Measurements from ENCODE around the gene NEK8.

Gene NEK8

GRCh38 chr17:28712032-28712704 is 16.4 kb upstream of the NEK8 start:
- no peak for ATAC-seq
- TF ChIP-seq POU6F1 (CRISPR knock-in tag; IDR thresholded peaks at IDR 0.05; ENCODE audit: borderline replicate concordance, low read depth) (no peak), ARNTL (CRISPR knock-in tag; IDR thresholded peaks at IDR 0.05; ENCODE audit: borderline replicate concordance, low read depth) (no peak), CREB5 (CRISPR knock-in tag; IDR thresholded peaks at IDR 0.05; ENCODE audit: low read depth) (no peak), CSDC2 (CRISPR knock-in tag; IDR thresholded peaks at IDR 0.05) (no peak), ZNF70 (CRISPR knock-in tag; IDR thresholded peaks at IDR 0.05) (no peak), ESRRG (CRISPR knock-in tag; IDR thresholded peaks at IDR 0.05) (no peak), ISL1 (CRISPR knock-in tag; IDR thresholded peaks at IDR 0.05) (no peak), BACH2 (CRISPR knock-in tag; IDR thresholded peaks at IDR 0.05; ENCODE audit: borderline replicate concordance) (no peak), PPARA (CRISPR knock-in tag; IDR thresholded peaks at IDR 0.05; ENCODE audit: borderline replicate concordance) (no peak), GLIS3 (CRISPR knock-in tag; IDR thresholded peaks at IDR 0.05) (no peak), OSR1 (CRISPR knock-in tag; IDR thresholded peaks at IDR 0.05) (no peak), ZC3H10 (CRISPR knock-in tag; IDR thresholded peaks at IDR 0.05) (no peak), TOX (CRISPR knock-in tag; IDR thresholded peaks at IDR 0.05; ENCODE audit: borderline replicate concordance) (no peak), ZNF8 (CRISPR knock-in tag; IDR thresholded peaks at IDR 0.05) (no peak), ZFP3 (CRISPR knock-in tag; IDR thresholded peaks at IDR 0.05) (no peak)

- TF ChIP-seq TSHZ2 (CRISPR knock-in tag; IDR thresholded peaks at IDR 0.05) = no peak
- TF ChIP-seq CREB5 (CRISPR knock-in tag; IDR thresholded peaks at IDR 0.05; ENCODE audit: low read depth) = no peak
- TF ChIP-seq ZNF70 (CRISPR knock-in tag; IDR thresholded peaks at IDR 0.05) = no peak
- TF ChIP-seq PPARA (CRISPR knock-in tag; IDR thresholded peaks at IDR 0.05; ENCODE audit: borderline replicate concordance) = no peak
- TF ChIP-seq TOX (CRISPR knock-in tag; IDR thresholded peaks at IDR 0.05; ENCODE audit: borderline replicate concordance) = no peak
- TF ChIP-seq ZC3H10 (CRISPR knock-in tag; IDR thresholded peaks at IDR 0.05) = no peak
- no peak for TF ChIP-seq BACH2 (CRISPR knock-in tag; IDR thresholded peaks at IDR 0.05; ENCODE audit: borderline replicate concordance)
- TF ChIP-seq SNAI2 (CRISPR knock-in tag; IDR thresholded peaks at IDR 0.05) = no peak
- no peak for TF ChIP-seq POU6F1 (CRISPR knock-in tag; IDR thresholded peaks at IDR 0.05; ENCODE audit: borderline replicate concordance, low read depth)
- ATAC-seq = no peak
Observed at GRCh38 chr17:28712705-28713415, 15.7 kb upstream of the NEK8 start.

GRCh38 chr17:28714281-28714680 is 14.3 kb upstream of the NEK8 start:
- TF ChIP-seq OSR1 (CRISPR knock-in tag; IDR thresholded peaks at IDR 0.05) (no peak), PPARA (CRISPR knock-in tag; IDR thresholded peaks at IDR 0.05; ENCODE audit: borderline replicate concordance) (no peak), ISL1 (CRISPR knock-in tag; IDR thresholded peaks at IDR 0.05) (no peak), CREB5 (CRISPR knock-in tag; IDR thresholded peaks at IDR 0.05; ENCODE audit: low read depth) (no peak), GLIS3 (CRISPR knock-in tag; IDR thresholded peaks at IDR 0.05) (no peak), ZFP30 (CRISPR knock-in tag; IDR thresholded peaks at IDR 0.05) (no peak), TSHZ2 (CRISPR knock-in tag; IDR thresholded peaks at IDR 0.05) (no peak)

More at GRCh38 chr17:28714281-28714680, 14.3 kb upstream of the NEK8 start:
- ATAC-seq = no peak
